Thymus (tissue), 11 donors: ENCODE data around the gene KRTAP13-1. TPM values are rescaled to one million over a fixed set of nuclear protein-coding genes. Genes with fewer than 3 reads are reported as not detected.

Source experiments
- DNase-seq, 9 donors: peaks; one replicate each; pipeline ENCODE4 v3.0.0-alpha.2; 2013; ENCODE audit warnings: low spot score in 9 of 9, low read depth in 6 of 9, missing footprints in 1 of 9
- H3K27ac ChIP-seq, 2 donors: one replicate each; pipeline ENCODE4 v1.5.1; 2013; ENCODE audit warnings: control low read depth in 1 of 2, low read depth in 1 of 2, low read length in 1 of 2, mild to moderate bottlenecking in 1 of 2, moderate library complexity in 1 of 2
- H3K27me3 ChIP-seq, 2 donors: one replicate each; pipeline ENCODE4 v1.5.1; 2013; ENCODE audit warnings: low read length in 1 of 2; ENCODE audit not compliant: control insufficient read depth in 2 of 2, insufficient read depth in 1 of 2
- H3K36me3 ChIP-seq, 2 donors: one replicate each; pipeline ENCODE4 v1.5.1; 2013; ENCODE audit warnings: low read length in 1 of 2, mild to moderate bottlenecking in 1 of 2, moderate library complexity in 1 of 2; ENCODE audit not compliant: control insufficient read depth in 2 of 2, insufficient read depth in 2 of 2
- H3K4me1 ChIP-seq, 2 donors: one replicate each; pipeline ENCODE4 v1.5.1; 2013; ENCODE audit warnings: low read length in 2 of 2; ENCODE audit not compliant: control insufficient read depth in 2 of 2, insufficient read depth in 2 of 2
- H3K4me3 ChIP-seq, 2 donors: one replicate each; pipeline ENCODE4 v1.5.1; 2013; ENCODE audit warnings: low read length in 2 of 2, control low read depth in 1 of 2, mild to moderate bottlenecking in 1 of 2
- H3K9me3 ChIP-seq, 2 donors: one replicate each; pipeline ENCODE4 v1.5.1; 2013; ENCODE audit warnings: low read length in 1 of 2, mild to moderate bottlenecking in 1 of 2; ENCODE audit not compliant: control insufficient read depth in 2 of 2, insufficient read depth in 1 of 2
- WGBS: extraction: QIAGEN DNeasy Blood & Tissue Kit; methylation state at CpG from one replicate; pipeline ENCODE4 v1.1.7; 2013; 5-methylcytosine and 5-hydroxymethylcytosine counted together
- polyA plus RNA-seq: library from polyadenylated mRNA; stranded (reverse); fragments of 200-250 nt; gene quantifications from one replicate; pipeline ENCODE4 v1.2.3, GENCODE V29; 2013
- total RNA-seq: library from RNA; stranded (reverse); fragments of 120-200 nt; gene quantifications from one replicate; pipeline ENCODE4 v1.2.4, GENCODE V29; 2013
- donor health status: healthy.

Gene KRTAP13-1
- total and polyA plus RNA-seq, 2 donors, result 0.16 TPM; not detected in 1

DNA sequence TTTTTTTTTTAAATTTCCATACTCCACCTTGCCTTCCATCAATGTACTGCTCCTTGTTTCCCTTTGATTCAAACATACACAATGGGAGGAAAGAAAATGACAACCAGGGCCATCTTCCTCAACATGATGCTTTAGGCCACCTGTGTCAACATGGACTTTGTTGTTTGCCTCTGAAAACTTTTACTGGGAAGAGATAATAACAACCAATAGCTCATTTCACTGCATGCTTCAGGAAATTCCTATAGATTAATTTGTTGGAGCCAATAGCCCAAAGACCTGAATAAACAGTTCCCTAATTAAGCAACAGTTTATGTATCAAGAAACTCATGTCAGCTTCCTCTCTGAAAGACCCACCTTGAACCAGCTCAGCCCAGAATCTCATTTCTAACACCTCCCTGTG is 47.4 kb downstream of the KRTAP13-1 start:
- Histone ChIP-seq H3K4me1 (no peaks in the 10 kb centered on the region), H3K36me3 (no peaks in the 10 kb centered on the region), H3K27me3 (no peaks in the 10 kb centered on the region), H3K27ac (no peak overlapping the region), H3K9me3 (no peaks in the 10 kb centered on the region), H3K4me3 (no peak overlapping the region)
- no peak for DNase-seq

DNA sequence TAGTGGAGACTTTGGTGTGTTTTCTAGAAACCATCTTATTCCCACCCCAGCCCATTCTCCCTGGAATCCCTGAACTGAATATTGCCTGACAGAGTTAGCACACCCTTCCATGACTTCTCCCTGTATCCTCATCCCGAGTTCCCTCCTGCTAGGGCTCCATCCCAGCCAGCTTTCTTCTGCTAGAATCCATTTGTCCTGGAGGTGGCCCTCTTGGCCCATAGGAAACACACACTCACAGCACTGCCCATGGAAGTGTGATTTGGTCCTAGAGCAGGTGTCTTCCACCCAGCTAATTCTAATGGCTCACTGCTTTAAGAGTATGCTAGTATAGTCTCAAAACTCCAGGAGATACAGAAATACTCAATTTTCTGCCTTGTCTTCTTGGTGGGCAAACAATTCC is 48.4 kb downstream of the KRTAP13-1 start:
- H3K27me3 ChIP-seq, result no peaks in the 10 kb centered on the region
- H3K27ac ChIP-seq, result no peak overlapping the region
- WGBS, result 79% methylated on average over 1 of the region's 1 CpG
- DNase-seq, result no peak
- no peak overlapping the region for H3K4me3 ChIP-seq
- no peaks in the 10 kb centered on the region for H3K36me3 ChIP-seq
- H3K4me1 ChIP-seq, result no peaks in the 10 kb centered on the region
- H3K9me3 ChIP-seq, result no peaks in the 10 kb centered on the region

Other genes with a start within 250 kb of the KRTAP13-1 start
- 0.09 TPM for gene CLDN17, start 229.2 kb upstream of the KRTAP13-1 start, total RNA-seq
- 0.41 TPM for gene CLDN17, start 229.2 kb upstream of the KRTAP13-1 start, polyA plus RNA-seq
- 0.05 TPM for gene CLDN8, start 179.9 kb upstream of the KRTAP13-1 start, total RNA-seq
- 0.87 TPM for gene CLDN8, start 179.9 kb upstream of the KRTAP13-1 start, polyA plus RNA-seq
- not detected for gene KRTAP24-1, start 113.1 kb upstream of the KRTAP13-1 start, total RNA-seq
- not detected for gene KRTAP24-1, start 113.1 kb upstream of the KRTAP13-1 start, polyA plus RNA-seq
- gene KRTAP25-1, start 106.5 kb upstream of the KRTAP13-1 start, total RNA-seq, result not detected
- gene KRTAP25-1, start 106.5 kb upstream of the KRTAP13-1 start, polyA plus RNA-seq, result not detected
- gene KRTAP26-1, start 75.7 kb upstream of the KRTAP13-1 start, total RNA-seq, result not detected
- gene KRTAP26-1, start 75.7 kb upstream of the KRTAP13-1 start, polyA plus RNA-seq, result 0.09 TPM
- not detected for gene KRTAP27-1, start 58.3 kb upstream of the KRTAP13-1 start, total RNA-seq
- gene KRTAP27-1, start 58.3 kb upstream of the KRTAP13-1 start, polyA plus RNA-seq, result 0.07 TPM
- not detected for gene KRTAP23-1, start 47.4 kb upstream of the KRTAP13-1 start, total RNA-seq
- not detected for gene KRTAP23-1, start 47.4 kb upstream of the KRTAP13-1 start, polyA plus RNA-seq
- gene KRTAP13-2, start 23.8 kb upstream of the KRTAP13-1 start, total RNA-seq, result not detected
- gene KRTAP13-2, start 23.8 kb upstream of the KRTAP13-1 start, polyA plus RNA-seq, result 0.80 TPM
- gene KRTAP13-3, start 29.9 kb downstream of the KRTAP13-1 start, total RNA-seq, result not detected
- gene KRTAP13-3, start 29.9 kb downstream of the KRTAP13-1 start, polyA plus RNA-seq, result not detected
- 0.05 TPM for gene KRTAP13-4, start 34.2 kb downstream of the KRTAP13-1 start, total RNA-seq
- gene KRTAP13-4, start 34.2 kb downstream of the KRTAP13-1 start, polyA plus RNA-seq, result 0.34 TPM
- gene KRTAP15-1, start 44.2 kb downstream of the KRTAP13-1 start, total RNA-seq, result not detected
- not detected for gene KRTAP15-1, start 44.2 kb downstream of the KRTAP13-1 start, polyA plus RNA-seq
- not detected for gene KRTAP19-1, start 84.3 kb downstream of the KRTAP13-1 start, total RNA-seq
- gene KRTAP19-1, start 84.3 kb downstream of the KRTAP13-1 start, polyA plus RNA-seq, result 0.14 TPM
- gene KRTAP19-2, start 91.4 kb downstream of the KRTAP13-1 start, total RNA-seq, result not detected
- not detected for gene KRTAP19-2, start 91.4 kb downstream of the KRTAP13-1 start, polyA plus RNA-seq
- gene KRTAP19-3, start 96.0 kb downstream of the KRTAP13-1 start, total RNA-seq, result not detected
- gene KRTAP19-3, start 96.0 kb downstream of the KRTAP13-1 start, polyA plus RNA-seq, result 2.4 TPM
- gene KRTAP19-4, start 101.1 kb downstream of the KRTAP13-1 start, total RNA-seq, result not detected
- not detected for gene KRTAP19-4, start 101.1 kb downstream of the KRTAP13-1 start, polyA plus RNA-seq
- 0.19 TPM for gene KRTAP19-5, start 106.1 kb downstream of the KRTAP13-1 start, total RNA-seq
- 0.91 TPM for gene KRTAP19-5, start 106.1 kb downstream of the KRTAP13-1 start, polyA plus RNA-seq
- not detected for gene KRTAP19-6, start 145.8 kb downstream of the KRTAP13-1 start, total RNA-seq
- gene KRTAP19-6, start 145.8 kb downstream of the KRTAP13-1 start, polyA plus RNA-seq, result not detected
- not detected for gene KRTAP19-7, start 165.3 kb downstream of the KRTAP13-1 start, total RNA-seq
- gene KRTAP19-7, start 165.3 kb downstream of the KRTAP13-1 start, polyA plus RNA-seq, result not detected
- gene KRTAP22-2, start 194.4 kb downstream of the KRTAP13-1 start, total RNA-seq, result not detected
- gene KRTAP22-2, start 194.4 kb downstream of the KRTAP13-1 start, polyA plus RNA-seq, result not detected
- not detected for gene KRTAP6-3, start 196.4 kb downstream of the KRTAP13-1 start, total RNA-seq
- not detected for gene KRTAP6-3, start 196.4 kb downstream of the KRTAP13-1 start, polyA plus RNA-seq
- not detected for gene KRTAP6-2, start 202.9 kb downstream of the KRTAP13-1 start, total RNA-seq
- gene KRTAP6-2, start 202.9 kb downstream of the KRTAP13-1 start, polyA plus RNA-seq, result not detected
- not detected for gene KRTAP22-1, start 205.1 kb downstream of the KRTAP13-1 start, total RNA-seq
- not detected for gene KRTAP22-1, start 205.1 kb downstream of the KRTAP13-1 start, polyA plus RNA-seq
- not detected for gene KRTAP6-1, start 217.9 kb downstream of the KRTAP13-1 start, total RNA-seq
- not detected for gene KRTAP6-1, start 217.9 kb downstream of the KRTAP13-1 start, polyA plus RNA-seq
- not detected for gene KRTAP20-1, start 220.4 kb downstream of the KRTAP13-1 start, total RNA-seq
- not detected for gene KRTAP20-1, start 220.4 kb downstream of the KRTAP13-1 start, polyA plus RNA-seq
- not detected for gene KRTAP20-4, start 224.6 kb downstream of the KRTAP13-1 start, total RNA-seq
- not detected for gene KRTAP20-4, start 224.6 kb downstream of the KRTAP13-1 start, polyA plus RNA-seq
- not detected for gene KRTAP20-2, start 239.2 kb downstream of the KRTAP13-1 start, total RNA-seq
- gene KRTAP20-2, start 239.2 kb downstream of the KRTAP13-1 start, polyA plus RNA-seq, result not detected
- gene KRTAP20-3, start 246.8 kb downstream of the KRTAP13-1 start, total RNA-seq, result not detected
- gene KRTAP20-3, start 246.8 kb downstream of the KRTAP13-1 start, polyA plus RNA-seq, result not detected